ENCODE results near the gene PDIA6.
"Not testable (repeated sequence)": the region's sequence is repeated elsewhere in the genome, so short reads cannot be mapped to it uniquely, and the experiment has no call there.

PDIA6 gene

DNA sequence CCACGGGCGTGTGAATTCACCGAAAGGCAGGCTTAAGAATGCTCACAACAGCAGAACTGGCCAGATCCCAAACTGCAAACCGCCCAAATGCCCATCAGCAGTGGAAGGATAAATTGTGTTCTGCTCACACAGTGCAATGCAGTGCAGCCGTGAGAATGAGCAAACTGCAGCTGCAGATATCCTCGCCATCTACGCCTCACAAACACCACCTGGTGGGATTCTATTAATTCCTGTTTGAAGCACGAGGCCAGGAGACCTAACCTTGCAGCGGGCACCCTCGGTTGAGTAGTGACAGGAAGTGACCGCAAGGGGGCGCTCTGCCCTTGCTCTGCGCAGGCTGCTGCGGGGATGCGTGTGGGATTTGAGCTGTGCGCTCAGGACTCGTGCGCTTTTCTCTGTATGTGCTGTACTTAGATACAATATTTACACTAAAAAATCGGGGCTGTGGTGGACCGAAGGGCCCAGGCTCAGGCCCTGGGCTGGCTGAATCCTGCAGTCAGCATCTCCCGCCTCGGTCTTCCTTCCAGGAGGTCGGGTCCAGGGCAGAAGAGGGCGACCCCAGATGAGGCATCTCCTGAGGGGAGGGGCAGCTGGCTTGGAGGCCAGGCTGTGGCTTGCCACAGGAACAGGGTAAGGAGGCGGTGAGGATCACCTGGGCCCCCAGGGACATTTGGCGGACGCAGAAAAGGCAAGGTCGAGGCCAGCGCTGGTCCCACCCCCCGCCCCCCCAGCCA lies 19.8 kb upstream of the PDIA6 start:
- peak; percentile 98 for DNase-seq

GRCh38 chr2:10831400-10831985 lies 18.9 kb upstream of the PDIA6 start:
- DNase-seq: no peak

GRCh38 chr2:10830641-10831399 lies 18.2 kb upstream of the PDIA6 start:
- DNase-seq: no peak

- DNase-seq: no peak
These were observed 17.6 kb upstream of the PDIA6 start for GRCh38 chr2:10830203-10830602.

DNA sequence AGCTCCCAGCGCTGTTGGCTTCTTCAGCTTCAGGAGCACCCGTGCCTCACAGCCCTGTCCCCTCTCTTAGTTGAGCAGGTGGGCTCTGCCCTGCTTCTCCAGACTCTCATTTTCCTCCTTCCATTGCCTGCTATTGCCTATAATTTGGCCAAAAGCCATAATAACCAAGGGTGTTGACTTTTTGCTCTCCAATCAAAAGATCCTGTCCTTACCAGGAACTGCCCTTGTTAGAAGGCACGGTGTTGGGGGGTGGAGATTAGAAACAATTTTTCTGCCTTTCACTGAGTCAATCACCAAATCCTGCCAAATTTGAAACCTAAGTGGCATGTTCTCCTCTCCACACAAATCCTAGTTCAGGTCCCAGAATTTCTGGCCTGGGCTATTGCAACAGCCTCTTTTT lies 16.7 kb upstream of the PDIA6 start:
- DNase-seq: no peak

DNA sequence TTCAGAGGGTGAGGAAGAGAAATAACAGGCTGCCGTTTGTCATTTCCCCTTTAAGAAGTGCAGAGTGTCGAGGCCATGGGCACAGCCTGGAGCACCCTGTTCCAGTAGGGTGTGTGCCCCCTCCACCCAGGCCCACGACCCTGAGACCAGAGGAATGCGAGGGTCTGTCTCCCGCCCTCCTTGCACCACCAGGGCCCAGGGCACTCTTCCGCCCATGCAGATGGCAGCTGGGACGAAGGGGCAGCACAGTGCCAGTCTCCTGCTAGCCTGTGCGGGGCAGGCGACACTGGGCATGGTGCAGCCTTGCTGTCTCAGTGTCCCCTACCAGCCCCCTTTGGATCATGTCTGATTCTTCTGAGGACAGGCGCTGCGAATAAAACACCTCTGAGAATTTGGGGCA lies 15.8 kb upstream of the PDIA6 start:
- no peak for DNase-seq

GRCh38 chr2:10826625-10827024 lies 14.0 kb upstream of the PDIA6 start:
- no peak for DNase-seq

DNA sequence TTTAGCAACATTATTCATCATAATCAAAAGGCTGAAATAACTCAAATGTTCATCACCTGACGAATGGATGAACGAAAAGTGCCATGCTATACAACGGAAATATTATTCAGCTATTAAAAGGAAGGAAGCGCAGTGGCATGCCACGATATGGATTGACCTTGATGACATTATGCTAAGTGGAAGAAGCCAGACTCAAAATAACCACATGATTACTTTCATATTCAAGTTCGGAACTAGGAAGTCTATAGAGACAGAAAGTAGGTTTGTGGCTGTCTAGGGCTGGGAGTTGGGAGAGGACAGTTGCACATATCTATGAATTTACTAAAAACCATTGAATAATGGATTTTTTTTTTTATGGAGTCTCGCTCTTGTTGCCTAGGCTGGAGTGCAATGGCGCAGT lies 13.4 kb upstream of the PDIA6 start:
- no peak for DNase-seq

GRCh38 chr2:10824191-10824590 lies 11.6 kb upstream of the PDIA6 start:
- no peak for DNase-seq

GRCh38 chr2:10820978-10821695 lies 8.6 kb upstream of the PDIA6 start:
- no peak for DNase-seq

DNA sequence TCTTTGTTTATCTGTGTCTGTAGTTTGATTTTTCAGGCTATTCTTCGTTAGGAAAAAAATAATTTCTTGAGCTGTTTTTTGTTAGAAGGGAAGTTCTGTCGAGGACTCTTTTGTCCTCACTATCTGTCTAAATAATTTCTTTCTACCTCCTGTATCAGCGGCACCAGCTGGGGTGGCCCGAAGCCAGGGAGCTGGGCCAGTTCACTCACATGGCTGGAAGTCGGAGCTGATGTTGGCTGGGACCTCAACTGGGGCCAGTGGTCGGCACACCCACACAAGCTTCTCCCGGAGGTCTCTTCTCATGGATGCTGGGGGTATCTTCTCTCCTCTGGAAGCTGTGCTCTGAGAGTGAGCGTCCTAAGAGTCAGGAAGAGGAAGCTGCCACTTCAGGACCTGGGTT lies 8.0 kb upstream of the PDIA6 start:
- DNase-seq: no peak

DNA sequence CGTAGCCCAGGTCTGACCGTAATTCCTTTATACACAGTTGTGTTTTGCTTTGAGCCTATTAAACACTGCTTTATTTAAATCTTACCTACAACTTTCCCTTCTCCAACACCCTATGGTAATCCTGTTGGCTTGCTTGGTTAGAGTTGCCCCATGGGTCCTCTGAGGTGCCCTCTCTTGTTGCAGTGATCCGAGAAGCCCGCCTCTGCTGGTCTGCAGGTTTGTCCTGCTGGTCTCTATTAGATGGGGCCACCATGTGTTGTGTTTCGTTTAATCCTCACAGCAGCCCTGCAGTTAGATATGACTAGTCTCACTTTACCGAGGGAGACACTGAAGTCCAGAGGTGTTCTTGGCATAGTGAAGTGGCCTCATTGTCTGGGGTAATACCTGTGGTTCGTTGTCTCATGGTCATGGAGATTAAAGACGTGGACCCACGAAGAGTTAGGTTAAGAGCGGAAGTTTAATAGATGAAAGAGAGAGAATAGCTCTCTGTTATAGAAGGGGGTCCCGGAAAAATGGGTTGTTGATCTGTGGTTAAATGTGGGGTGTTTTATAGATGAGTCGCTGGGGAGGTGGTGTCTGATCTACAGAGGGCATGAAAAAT lies 7.2 kb upstream of the PDIA6 start:
- no peak for DNase-seq

DNA sequence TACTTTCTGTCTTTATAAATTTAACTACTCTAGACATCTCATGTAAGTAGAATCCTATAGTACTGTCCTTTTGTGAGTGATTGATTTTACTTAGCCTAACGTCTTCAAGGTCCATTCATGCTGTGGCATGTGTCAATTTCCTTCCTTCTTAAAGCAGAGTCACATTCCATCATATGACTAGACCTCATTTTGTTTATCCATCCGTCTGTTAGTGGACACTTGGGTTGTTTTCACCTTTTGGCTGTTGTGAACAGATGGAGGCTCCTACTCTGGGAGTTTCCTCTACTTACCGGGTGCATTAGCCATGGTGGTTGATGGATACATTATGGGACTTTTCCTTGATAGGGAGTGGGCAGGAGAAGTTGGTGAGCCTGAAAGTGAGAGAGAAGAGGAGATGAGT lies 6.4 kb upstream of the PDIA6 start:
- no peak for DNase-seq

DNA sequence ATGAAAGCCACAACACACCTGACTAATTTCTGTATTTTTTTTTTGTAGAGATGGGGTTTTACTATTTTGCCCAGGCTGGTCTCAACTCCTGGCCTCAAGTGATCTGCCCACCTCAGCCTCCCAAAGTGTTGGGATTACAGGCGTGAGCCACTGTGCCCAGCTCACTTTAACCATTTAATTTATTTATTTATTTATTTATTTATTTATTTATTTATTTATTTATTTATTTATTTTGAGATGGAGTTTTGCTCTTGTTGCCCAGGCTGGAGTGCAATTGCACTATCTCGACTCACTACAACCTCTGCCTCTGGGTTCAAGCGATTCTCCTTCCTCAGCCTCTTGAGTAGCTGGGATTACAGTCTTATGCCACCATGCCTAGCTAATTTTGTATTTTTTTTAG lies 5.7 kb upstream of the PDIA6 start:
- not testable (repeated sequence) for DNase-seq

DNA sequence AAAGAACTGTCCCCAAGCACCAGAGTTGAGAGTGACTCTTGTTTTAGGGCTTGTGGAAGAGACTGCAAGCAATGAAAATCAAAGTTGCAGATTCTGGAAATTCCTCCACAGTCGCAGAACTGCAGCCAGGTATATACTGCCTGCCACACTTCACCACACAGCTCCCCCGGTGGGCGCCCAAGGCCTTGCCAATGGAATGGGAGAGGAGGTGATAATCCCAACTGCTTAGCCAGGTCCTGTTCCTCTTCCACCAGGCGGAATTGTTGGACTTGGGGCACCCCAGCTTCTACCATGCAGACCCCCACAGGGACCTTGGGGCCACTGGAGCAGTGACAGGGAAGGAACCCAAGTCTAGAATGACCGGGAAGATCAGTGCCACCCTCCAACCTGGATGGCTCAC lies 4.8 kb upstream of the PDIA6 start:
- no peak for DNase-seq

DNA sequence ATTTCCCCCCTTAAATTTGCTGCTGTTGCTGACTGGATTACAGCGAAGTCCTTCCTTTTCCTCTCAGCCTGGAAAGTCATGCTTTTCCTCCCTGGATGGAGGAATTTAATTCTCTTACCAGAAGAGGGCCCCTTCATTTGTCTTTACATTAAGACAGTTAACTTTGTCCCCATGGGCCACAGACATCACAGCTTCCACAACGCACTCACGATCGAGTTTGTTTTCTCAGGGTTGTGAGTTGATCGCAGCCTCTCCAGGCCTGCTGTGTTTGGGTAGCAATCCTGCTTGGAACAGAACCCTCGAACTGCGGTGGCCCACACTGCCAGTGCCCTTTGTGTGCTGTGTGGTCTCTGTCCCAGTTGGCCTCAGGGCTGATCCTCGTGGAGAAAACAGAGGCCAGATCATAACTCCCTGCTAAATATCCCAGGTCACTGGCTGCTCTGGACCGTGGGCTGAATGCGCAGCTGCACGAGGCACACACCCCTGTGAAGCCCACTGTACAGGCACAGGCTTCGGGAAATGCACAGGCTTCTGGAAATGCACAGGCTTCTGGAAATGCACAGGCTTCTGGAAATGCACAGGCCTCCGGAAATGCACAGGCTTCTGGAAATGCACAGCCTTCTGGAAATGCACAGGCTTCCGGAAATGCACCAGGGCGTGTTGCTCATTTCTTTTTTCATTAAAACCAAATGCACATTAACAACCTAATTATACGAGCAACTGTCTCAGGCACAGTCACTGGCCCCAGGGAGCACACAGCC lies 2.2 kb upstream of the PDIA6 start:
- DNase-seq: no peak

- DNase-seq: no peak
These were observed 1.6 kb upstream of the PDIA6 start for GRCh38 chr2:10814142-10814541.

- DNase-seq: not testable (repeated sequence)
These were observed 866 bp upstream of the PDIA6 start for GRCh38 chr2:10813163-10814138.

DNA sequence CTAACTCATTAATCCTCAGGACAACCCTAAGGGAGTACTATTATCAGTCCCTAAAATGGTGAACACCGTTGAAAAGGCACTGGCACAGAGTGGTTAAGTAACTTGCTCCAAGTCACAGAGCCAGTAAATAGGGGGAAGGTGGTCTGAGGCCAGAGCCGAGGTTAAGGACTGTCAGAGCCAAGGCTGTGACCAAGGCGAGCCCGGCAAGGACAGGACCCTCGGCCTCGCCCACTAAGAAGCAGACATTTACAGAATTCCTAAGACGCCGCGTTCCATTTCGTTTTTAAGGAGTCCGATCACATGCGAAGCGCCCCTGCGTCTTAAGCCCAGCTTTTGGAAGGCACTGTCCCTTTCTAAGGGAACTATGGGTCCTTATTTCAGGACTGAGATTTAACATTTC lies 1.1 kb downstream of the PDIA6 start:
- no peak for DNase-seq

DNA sequence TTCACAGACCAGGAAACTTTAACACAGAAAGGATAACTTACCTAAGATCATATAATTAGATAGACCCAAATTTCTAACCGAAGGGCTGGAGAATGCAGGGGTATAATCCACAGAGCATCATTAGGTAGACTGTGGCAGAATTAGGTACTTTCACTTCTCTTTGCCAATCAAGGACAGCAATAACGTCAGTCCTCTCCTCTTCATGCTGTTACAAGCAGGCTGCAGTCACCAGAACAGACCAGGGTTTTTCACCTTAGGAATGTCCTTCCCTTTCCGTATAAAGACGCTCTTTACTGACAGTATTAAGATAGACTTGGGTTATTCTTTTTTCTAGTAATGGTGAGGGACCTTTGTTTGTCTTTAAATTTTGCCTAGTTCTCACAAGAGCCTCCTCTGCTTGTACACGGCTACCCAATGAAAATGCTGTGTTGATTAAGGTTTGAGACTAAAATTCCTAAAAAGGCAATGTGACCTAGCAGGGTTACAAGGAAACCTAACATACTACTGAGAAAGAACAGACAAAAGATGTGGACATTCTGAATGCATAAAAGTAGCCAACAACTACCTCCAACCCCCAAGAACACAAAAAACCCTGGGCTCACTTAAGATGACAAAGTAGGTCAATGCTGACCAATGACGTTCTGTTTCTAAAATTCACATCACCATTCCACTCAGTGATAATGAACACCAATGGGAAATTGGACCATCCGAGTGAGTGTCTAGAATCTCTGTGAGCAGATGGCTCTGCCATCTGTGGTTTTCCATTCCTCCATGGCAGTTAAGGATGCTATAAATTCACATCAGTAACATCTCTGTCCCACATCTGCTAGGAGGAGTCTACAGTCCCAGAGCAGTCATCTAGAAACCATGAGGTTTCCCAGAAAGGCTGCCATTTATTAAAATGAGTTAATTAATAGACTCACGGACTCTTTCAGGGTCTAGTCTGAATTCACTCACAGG lies 2.1 kb downstream of the PDIA6 start:
- DNase-seq: peak; percentile 99
